ENCODE measurements around the gene VEGFB. TPM values are rescaled to one million over a fixed set of nuclear protein-coding genes. Genes with fewer than 3 reads are reported as not detected.

VEGFB gene
- total RNA-seq, 1 donor from 2014 or later: 44.9 TPM

DNA sequence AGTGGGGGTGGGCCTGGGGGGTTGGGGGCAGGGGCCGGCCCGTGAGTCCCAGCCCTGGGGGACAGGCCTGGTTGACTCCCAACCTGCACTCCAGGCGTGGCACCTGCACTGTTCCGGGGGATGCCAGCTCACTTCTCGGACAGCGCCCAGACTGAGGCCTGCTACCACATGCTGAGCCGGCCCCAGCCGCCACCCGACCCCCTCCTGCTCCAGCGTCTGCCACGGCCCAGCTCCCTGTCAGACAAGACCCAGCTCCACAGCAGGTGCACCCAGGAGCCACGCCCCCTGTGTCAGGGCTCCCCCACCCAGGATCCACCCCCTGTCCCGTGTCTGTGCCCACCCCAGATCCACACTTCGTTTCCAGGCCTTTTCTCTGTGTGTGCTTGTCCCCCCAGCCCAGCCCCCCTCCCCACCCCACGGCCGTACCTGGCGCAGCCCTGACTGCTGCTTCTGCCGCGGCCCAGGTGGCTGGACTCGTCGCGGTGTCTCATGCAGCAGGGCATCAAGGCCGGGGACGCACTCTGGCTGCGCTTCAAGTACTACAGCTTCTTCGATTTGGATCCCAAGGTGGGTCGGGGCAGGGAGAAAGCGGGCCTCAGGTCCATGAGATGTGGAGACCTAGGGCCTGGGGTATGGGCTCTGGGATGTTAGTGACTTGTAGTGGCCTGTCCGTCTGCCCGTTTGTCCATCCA, 23.1 kb upstream of the VEGFB start:
- Histone ChIP-seq H3K36me3 (no peaks in the 10 kb centered on the region), H3K9me3 (no peaks in the 10 kb centered on the region), H3K27ac (no peak overlapping the region), H3K27me3 (no peaks in the 10 kb centered on the region), H3K4me3 (no peak overlapping the region), H3K4me1 (peaks cover 16% of the 10 kb centered on the region)
- intact Hi-C loops (cut with DNase I): no loop called here
- DNase-seq (ENCODE audit: extremely low spot score in 2 of 2): no peak
- TF ChIP-seq POLR2AphosphoS5 (IDR thresholded peaks at IDR 0.05; ENCODE audit: insufficient read depth in 1 of 2, low read depth in 1 of 2) (no peak), POLR2A (IDR thresholded peaks at IDR 0.05) (no peak)
- TF ChIP-seq, protein P1, sequence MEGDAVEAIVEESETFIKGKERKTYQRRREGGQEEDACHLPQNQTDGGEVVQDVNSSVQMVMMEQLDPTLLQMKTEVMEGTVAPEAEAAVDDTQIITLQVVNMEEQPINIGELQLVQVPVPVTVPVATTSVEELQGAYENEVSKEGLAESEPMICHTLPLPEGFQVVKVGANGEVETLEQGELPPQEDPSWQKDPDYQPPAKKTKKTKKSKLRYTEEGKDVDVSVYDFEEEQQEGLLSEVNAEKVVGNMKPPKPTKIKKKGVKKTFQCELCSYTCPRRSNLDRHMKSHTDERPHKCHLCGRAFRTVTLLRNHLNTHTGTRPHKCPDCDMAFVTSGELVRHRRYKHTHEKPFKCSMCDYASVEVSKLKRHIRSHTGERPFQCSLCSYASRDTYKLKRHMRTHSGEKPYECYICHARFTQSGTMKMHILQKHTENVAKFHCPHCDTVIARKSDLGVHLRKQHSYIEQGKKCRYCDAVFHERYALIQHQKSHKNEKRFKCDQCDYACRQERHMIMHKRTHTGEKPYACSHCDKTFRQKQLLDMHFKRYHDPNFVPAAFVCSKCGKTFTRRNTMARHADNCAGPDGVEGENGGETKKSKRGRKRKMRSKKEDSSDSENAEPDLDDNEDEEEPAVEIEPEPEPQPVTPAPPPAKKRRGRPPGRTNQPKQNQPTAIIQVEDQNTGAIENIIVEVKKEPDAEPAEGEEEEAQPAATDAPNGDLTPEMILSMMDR (IDR thresholded peaks at IDR 0.05): no peak

DNA sequence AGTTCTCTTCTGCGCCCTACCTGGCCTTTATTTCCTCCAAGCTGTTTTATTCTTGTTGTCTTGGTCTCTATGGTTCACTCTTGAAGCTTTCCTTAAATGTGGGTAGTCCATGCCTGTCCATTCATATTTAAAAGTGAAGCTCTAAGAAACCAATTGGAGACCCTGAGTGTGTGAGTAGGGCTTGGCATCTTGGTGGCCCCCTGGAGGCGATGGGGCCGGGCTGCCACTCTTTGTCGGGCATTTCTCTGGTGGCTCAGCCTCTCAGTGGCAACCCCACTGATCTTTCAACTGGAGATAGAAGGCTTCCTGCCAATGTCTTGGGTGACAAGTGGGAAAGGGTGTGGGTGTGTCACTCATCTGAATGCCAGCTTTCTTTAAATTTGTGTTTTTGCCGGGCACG, 17.5 kb upstream of the VEGFB start:
- DNase-seq (ENCODE audit: extremely low spot score in 2 of 2): no peak
- TF ChIP-seq POLR2AphosphoS5 (IDR thresholded peaks at IDR 0.05; ENCODE audit: insufficient read depth in 1 of 2, low read depth in 1 of 2) (no peak), POLR2A (IDR thresholded peaks at IDR 0.05) (no peak)
- TF ChIP-seq, protein P1 (IDR thresholded peaks at IDR 0.05): no peak
- Histone ChIP-seq H3K9me3 (no peaks in the 10 kb centered on the region), H3K36me3 (no peaks in the 10 kb centered on the region), H3K4me3 (no peak overlapping the region), H3K27ac (no peak overlapping the region), H3K4me1 (no peaks in the 10 kb centered on the region), H3K27me3 (no peaks in the 10 kb centered on the region)
- intact Hi-C loops (cut with DNase I): no loop called here

DNA sequence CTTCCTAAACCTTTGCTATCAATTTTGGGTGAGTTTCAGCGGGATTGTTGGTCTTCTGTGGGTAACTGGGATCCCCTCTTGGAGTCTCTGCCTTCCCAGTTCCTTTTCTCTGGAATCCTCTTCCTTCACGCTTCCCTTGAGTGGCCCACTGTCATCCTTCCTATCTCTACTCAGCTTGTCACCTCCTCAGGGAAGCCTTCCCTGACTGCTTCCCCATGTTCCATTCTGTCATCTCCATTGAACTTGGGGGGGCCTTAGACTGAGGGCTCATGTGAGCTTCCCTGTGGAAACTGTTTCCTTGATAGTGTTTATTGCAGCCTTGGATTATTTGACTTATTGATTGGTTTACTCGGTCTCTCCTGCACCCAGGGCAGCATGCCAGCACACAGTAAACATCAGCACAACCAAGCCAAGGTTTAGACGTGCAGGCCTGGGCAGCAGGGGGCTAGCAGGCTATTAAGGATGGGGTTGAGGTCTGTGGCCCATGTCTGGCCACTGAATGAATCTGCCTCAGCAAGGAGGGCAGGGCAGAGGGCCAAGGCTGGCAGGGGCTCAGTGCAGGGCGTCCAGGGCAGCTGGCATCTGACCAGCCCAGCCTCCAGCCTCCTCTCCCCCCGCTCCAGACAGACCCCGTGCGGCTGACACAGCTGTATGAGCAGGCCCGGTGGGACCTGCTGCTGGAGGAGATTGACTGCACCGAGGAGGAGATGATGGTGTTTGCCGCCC, 15.6 kb upstream of the VEGFB start:
- no peak overlapping the region for H3K4me3 ChIP-seq
- H3K4me1 ChIP-seq: peaks cover 10% of the 10 kb centered on the region
- H3K27me3 ChIP-seq: no peaks in the 10 kb centered on the region
- TF ChIP-seq POLR2AphosphoS5 (IDR thresholded peaks at IDR 0.05; ENCODE audit: insufficient read depth in 1 of 2, low read depth in 1 of 2): no peak
- TF ChIP-seq, protein P1 (IDR thresholded peaks at IDR 0.05): no peak
- intact Hi-C loops (cut with DNase I): no loop called here
- no peak for DNase-seq (ENCODE audit: extremely low spot score in 2 of 2)
- no peak overlapping the region for H3K27ac ChIP-seq
- H3K36me3 ChIP-seq: no peaks in the 10 kb centered on the region
- H3K9me3 ChIP-seq: no peaks in the 10 kb centered on the region

DNA sequence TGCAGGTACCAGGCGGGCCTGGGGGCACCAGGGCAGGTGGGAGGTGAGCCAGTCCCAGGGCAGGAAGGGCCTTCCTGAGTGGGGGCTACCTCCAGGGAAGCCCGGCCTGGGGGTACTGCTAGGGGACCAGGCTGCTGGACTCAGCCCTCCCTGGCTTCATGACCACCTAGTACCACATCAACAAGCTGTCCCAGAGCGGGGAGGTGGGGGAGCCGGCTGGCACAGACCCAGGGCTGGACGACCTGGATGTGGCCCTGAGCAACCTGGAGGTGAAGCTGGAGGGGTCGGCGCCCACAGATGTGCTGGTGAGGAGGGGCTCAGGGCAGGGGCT, 15.1 kb upstream of the VEGFB start:
- no peak overlapping the region for H3K4me3 ChIP-seq
- H3K4me1 ChIP-seq: peaks cover 10% of the 10 kb centered on the region
- TF ChIP-seq POLR2AphosphoS5 (IDR thresholded peaks at IDR 0.05; ENCODE audit: insufficient read depth in 1 of 2, low read depth in 1 of 2) (no peak), POLR2A (IDR thresholded peaks at IDR 0.05) (no peak)
- TF ChIP-seq, protein P1 (IDR thresholded peaks at IDR 0.05): no peak
- no peaks in the 10 kb centered on the region for H3K9me3 ChIP-seq
- H3K27me3 ChIP-seq: no peaks in the 10 kb centered on the region
- no peaks in the 10 kb centered on the region for H3K36me3 ChIP-seq
- no peak overlapping the region for H3K27ac ChIP-seq
- intact Hi-C loops (cut with DNase I): no loop called here
- DNase-seq (ENCODE audit: extremely low spot score in 2 of 2): no peak

DNA sequence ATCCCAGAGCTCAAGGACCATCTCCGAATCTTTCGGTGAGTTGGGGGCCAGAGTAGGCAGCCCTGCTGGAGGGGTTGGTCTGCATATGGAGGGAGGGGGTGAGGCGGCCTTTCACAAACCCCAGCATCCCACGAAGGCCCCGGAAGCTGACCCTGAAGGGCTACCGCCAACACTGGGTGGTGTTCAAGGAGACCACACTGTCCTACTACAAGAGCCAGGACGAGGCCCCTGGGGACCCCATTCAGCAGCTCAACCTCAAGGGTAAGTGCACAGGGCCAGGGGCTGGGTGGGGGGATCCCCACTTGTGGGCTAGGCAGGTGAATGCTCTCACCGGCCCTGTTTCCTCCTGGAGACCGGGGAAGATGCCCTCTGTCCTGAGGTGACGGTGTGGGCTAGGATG, 14.6 kb upstream of the VEGFB start:
- no peak for TF ChIP-seq POLR2AphosphoS5 (IDR thresholded peaks at IDR 0.05; ENCODE audit: insufficient read depth in 1 of 2, low read depth in 1 of 2)
- no peak for TF ChIP-seq POLR2A (IDR thresholded peaks at IDR 0.05)
- TF ChIP-seq, protein P1 (IDR thresholded peaks at IDR 0.05): no peak
- H3K9me3 ChIP-seq: no peaks in the 10 kb centered on the region
- H3K36me3 ChIP-seq: no peaks in the 10 kb centered on the region

More for the DNA sequence above, 14.6 kb upstream of the VEGFB start:
- intact Hi-C loops (cut with DNase I): no loop called here
- no peak overlapping the region for H3K27ac ChIP-seq
- H3K4me3 ChIP-seq: no peak overlapping the region
- H3K4me1 ChIP-seq: peaks cover 12% of the 10 kb centered on the region
- DNase-seq (ENCODE audit: extremely low spot score in 2 of 2): no peak
- no peaks in the 10 kb centered on the region for H3K27me3 ChIP-seq
